OCI-LY3 (cell line): Measurements from ENCODE around the gene POU2F2.

Experiments used
- CTCF ChIP-seq: fragments of 200-600, 300-600 bp; sonication (generic); IDR thresholded peaks from 2 replicates; pipeline ENCODE4 v1.5.1; 2014; ENCODE audit warnings: antibody characterized with exemption, low read length, low read depth
- EZH2phosphoT487 ChIP-seq: fragments of 200-600 bp; shearing (Covaris generic); IDR thresholded peaks from 2 replicates; pipeline ENCODE4 v1.6.1; 2018; ENCODE audit warnings: antibody characterized with exemption, mixed run types, low read depth

GRCh38 chr19:42098781-42099180, 33.5 kb downstream of the POU2F2 start:
- TF ChIP-seq CTCF: no peak
- TF ChIP-seq EZH2phosphoT487: no peak
